Neural cell (in vitro differentiated cells): Measurements from ENCODE around the gene CRYBA1.
"Not testable (repeated sequence)": the region's sequence is repeated elsewhere in the genome, so short reads cannot be mapped to it uniquely, and the experiment has no call there.

Experiments
- CTCF ChIP-seq: fragments of 450-650 bp; IDR thresholded peaks from 2 replicates; pipeline ENCODE4 v1.5.1; 2014; ENCODE audit warnings: antibody characterized with exemption, mild to moderate bottlenecking, moderate library complexity; ENCODE audit not compliant: poor library complexity, severe bottlenecking
- EP300 ChIP-seq: fragments of 450-650 bp; conservative IDR thresholded peaks from 2 replicates; pipeline ENCODE4 v1.6.1; 2014; ENCODE audit warnings: antibody characterized with exemption, mild to moderate bottlenecking, moderate library complexity; ENCODE audit not compliant: poor library complexity, severe bottlenecking
- EZH2 ChIP-seq: fragments of 200-600, 300-800 bp; shearing (Covaris generic), sonication (generic); IDR thresholded peaks from 2 replicates; pipeline ENCODE4 v1.6.1; 2014; ENCODE audit warnings: antibody characterized with exemption, low read length, borderline replicate concordance, mild to moderate bottlenecking; ENCODE audit not compliant: insufficient read depth, poor library complexity, severe bottlenecking
- POLR2AphosphoS5 ChIP-seq: IDR thresholded peaks from 2 replicates; pipeline ENCODE4 v1.6.1; 2012
- RAD21 ChIP-seq: fragments of 450-650 bp; conservative IDR thresholded peaks from 2 replicates; pipeline ENCODE4 v1.6.1; 2014; ENCODE audit warnings: antibody characterized with exemption, mild to moderate bottlenecking, moderate library complexity
- REST ChIP-seq: IDR thresholded peaks from 2 replicates; pipeline ENCODE4 v1.6.1; 2012; ENCODE audit warnings: borderline replicate concordance
- SMC3 ChIP-seq: fragments of 450-650 bp; conservative IDR thresholded peaks from 2 replicates; pipeline ENCODE4 v1.6.1; 2014; ENCODE audit warnings: antibody characterized with exemption, mild to moderate bottlenecking, moderate library complexity; ENCODE audit not compliant: poor library complexity
- TAF1 ChIP-seq: IDR thresholded peaks from 2 replicates; pipeline ENCODE4 v1.6.1; 2012; ENCODE audit warnings: low read depth

- not testable (repeated sequence) for TF ChIP-seq REST, SMC3, CTCF, POLR2AphosphoS5, EZH2, EP300, RAD21, TAF1
Measured at GRCh38 chr17:29234972-29235371, 11.7 kb upstream of the CRYBA1 start.
